GM12878 (cell line): ENCODE measurements around the gene SCEL. TPM values are rescaled to one million over a fixed set of nuclear protein-coding genes. Genes with fewer than 3 reads are reported as not detected.

Experiments
- BCLAF1 ChIP-seq: fragments of 450-650 bp; IDR thresholded peaks from 2 replicates; pipeline ENCODE4 v1.6.1; 2017; ENCODE audit warnings: antibody characterized with exemption, mild to moderate bottlenecking, moderate library complexity
- E4F1 ChIP-seq: fragments of 450-650 bp; IDR thresholded peaks from 2 replicates; pipeline ENCODE4 v1.6.1; 2018; ENCODE audit warnings: borderline replicate concordance, mild to moderate bottlenecking; ENCODE audit not compliant: partially characterized antibody
- KAT2A ChIP-seq: conservative IDR thresholded peaks from 2 replicates; pipeline ENCODE4 v1.6.1; 2011; ENCODE audit warnings: low read depth, low read length; ENCODE audit not compliant: control insufficient read depth
- MLLT1 ChIP-seq: fragments of 450-650 bp; IDR thresholded peaks from 2 replicates; pipeline ENCODE4 v1.6.1; 2016; ENCODE audit warnings: mild to moderate bottlenecking
- NR2F1 ChIP-seq: fragments of 450-650 bp; conservative IDR thresholded peaks from 2 replicates; pipeline ENCODE4 v1.6.1; 2017; ENCODE audit warnings: mild to moderate bottlenecking
- POLR2A ChIP-seq: IDR thresholded peaks from 2 replicates; pipeline ENCODE4 v1.6.1; 2011; ENCODE audit warnings: low read depth, mild to moderate bottlenecking, low read length
- POLR2AphosphoS2 ChIP-seq: IDR thresholded peaks from 2 replicates; pipeline ENCODE4 v1.6.1; 2011; ENCODE audit warnings: low read depth, mild to moderate bottlenecking, low read length, improper control_type of control experiment, moderate library complexity
- RBBP5 ChIP-seq: fragments of 200-600 bp; sonication (generic); conservative IDR thresholded peaks from 2 replicates; pipeline ENCODE4 v1.6.1; 2016
- SMAD1 ChIP-seq: fragments of 450-650 bp; IDR thresholded peaks from 2 replicates; pipeline ENCODE4 v1.6.1; 2018; ENCODE audit warnings: mild to moderate bottlenecking, low read depth; ENCODE audit not compliant: partially characterized antibody
- TCF3 ChIP-seq: IDR thresholded peaks from 2 replicates; pipeline ENCODE4 v1.6.1; 2012; ENCODE audit warnings: low read depth, mild to moderate bottlenecking, low read length, borderline replicate concordance; ENCODE audit not compliant: insufficient read depth
- ZNF592 ChIP-seq: fragments of 450-650 bp; IDR thresholded peaks from 2 replicates; pipeline ENCODE4 v1.6.1; 2017; ENCODE audit warnings: mild to moderate bottlenecking, moderate library complexity
- polyA plus RNA-seq, 11 experiments: library from polyadenylated mRNA; depleted of rRNA in 4 of 11; unstranded in 6 of 11; stranded (reverse) in 5 of 11; fragments of >200 nt; fragmentation: Nextera tagmentation in 4 of 11; fragmentation: Illumina TruSeq in 1 of 11; extraction: Ambion mirVana in 4 of 11; extraction: Trizol in 1 of 11; gene quantifications; 1 replicate in 1 of 11; 2 replicates in 10 of 11; pipeline versions ENCODE4 v1.2.1 to v1.2.3, GENCODE V29; 2011 to 2016; ENCODE audit warnings: inconsistent platforms in 2 of 11, missing spikeins in 2 of 11, low read depth in 1 of 11
- total RNA-seq, 4 experiments: library from RNA; depleted of rRNA in 3 of 4; stranded (reverse); fragments of >200 nt in 3 of 4; fragmentation: Illumina TruSeq in 1 of 4; extraction: Trizol in 1 of 4; gene quantifications; 2 replicates each; pipeline versions ENCODE4 v1.2.1 to v1.2.3, GENCODE V29; 2013 to 2021
- TF ChIP-seq, protein P1 (sequence below): fragments of 450-650 bp; formaldehyde crosslinking; IDR thresholded peaks from 2 replicates; pipeline ENCODE4 v1.4.0; 2022; ENCODE audit warnings: mild to moderate bottlenecking, moderate library complexity

The SCEL gene
- total and polyA plus RNA-seq, 10 of the 15 experiments (the other 5 are each of a cell fraction or from before 2014, with no cell fraction given): 0.09 to 0.68 (median 0.16) TPM; not detected in 1

GRCh38 chr13:77600701-77601100 is 65.2 kb downstream of the SCEL start (continued):
- TF ChIP-seq ZNF592 (no peak), BCLAF1 (no peak), POLR2A (no peak), RBBP5 (no peak), E4F1 (no peak), POLR2AphosphoS2 (no peak), TCF3 (no peak), NR2F1 (no peak), KAT2A (no peak), MLLT1 (no peak), SMAD1 (no peak)
- TF ChIP-seq, protein P1, sequence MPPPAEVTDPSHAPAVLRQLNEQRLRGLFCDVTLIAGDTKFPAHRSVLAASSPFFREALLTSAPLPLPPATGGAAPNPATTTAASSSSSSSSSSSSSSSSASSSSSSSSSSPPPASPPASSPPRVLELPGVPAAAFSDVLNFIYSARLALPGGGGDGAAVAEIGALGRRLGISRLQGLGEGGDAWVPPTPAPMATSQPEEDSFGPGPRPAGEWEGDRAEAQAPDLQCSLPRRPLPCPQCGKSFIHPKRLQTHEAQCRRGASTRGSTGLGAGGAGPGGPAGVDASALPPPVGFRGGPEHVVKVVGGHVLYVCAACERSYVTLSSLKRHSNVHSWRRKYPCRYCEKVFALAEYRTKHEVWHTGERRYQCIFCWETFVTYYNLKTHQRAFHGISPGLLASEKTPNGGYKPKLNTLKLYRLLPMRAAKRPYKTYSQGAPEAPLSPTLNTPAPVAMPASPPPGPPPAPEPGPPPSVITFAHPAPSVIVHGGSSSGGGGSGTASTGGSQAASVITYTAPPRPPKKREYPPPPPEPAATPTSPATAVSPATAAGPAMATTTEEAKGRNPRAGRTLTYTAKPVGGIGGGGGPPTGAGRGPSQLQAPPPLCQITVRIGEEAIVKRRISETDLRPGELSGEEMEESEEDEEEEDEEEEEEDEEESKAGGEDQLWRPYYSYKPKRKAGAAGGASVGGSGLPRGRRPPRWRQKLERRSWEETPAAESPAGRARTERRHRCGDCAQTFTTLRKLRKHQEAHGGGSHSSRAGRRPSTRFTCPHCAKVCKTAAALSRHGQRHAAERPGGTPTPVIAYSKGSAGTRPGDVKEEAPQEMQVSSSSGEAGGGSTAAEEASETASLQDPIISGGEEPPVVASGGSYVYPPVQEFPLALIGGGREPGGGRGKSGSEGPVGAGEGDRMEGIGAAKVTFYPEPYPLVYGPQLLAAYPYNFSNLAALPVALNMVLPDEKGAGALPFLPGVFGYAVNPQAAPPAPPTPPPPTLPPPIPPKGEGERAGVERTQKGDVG (CRISPR knock-in tag): no peak
